Neural progenitor cell (in vitro differentiated cells): Measurements from ENCODE around the gene EFEMP1.

ENCODE experiments used
- CTCF ChIP-seq: fragments of 200-600 bp; sonication (generic); IDR thresholded peaks from 2 replicates; pipeline ENCODE4 v1.5.1; 2017; ENCODE audit warnings: antibody characterized with exemption, mild to moderate bottlenecking
- EZH2 ChIP-seq: fragments of 200-600 bp; sonication (generic); IDR thresholded peaks from 2 replicates; pipeline ENCODE4 v1.6.1; 2017; ENCODE audit warnings: antibody characterized with exemption, mild to moderate bottlenecking, moderate library complexity
- EZH2phosphoT487 ChIP-seq: fragments of 200-600 bp; sonication (generic); IDR thresholded peaks from 2 replicates; pipeline ENCODE4 v1.6.1; 2017; ENCODE audit warnings: antibody characterized with exemption

- TF ChIP-seq CTCF (no peak), EZH2phosphoT487 (no peak), EZH2 (no peak)
Observed at GRCh38 chr2:55848096-55848495, 75.5 kb downstream of the EFEMP1 start.
